ENCODE data around the gene EIF4A3.

DNA sequence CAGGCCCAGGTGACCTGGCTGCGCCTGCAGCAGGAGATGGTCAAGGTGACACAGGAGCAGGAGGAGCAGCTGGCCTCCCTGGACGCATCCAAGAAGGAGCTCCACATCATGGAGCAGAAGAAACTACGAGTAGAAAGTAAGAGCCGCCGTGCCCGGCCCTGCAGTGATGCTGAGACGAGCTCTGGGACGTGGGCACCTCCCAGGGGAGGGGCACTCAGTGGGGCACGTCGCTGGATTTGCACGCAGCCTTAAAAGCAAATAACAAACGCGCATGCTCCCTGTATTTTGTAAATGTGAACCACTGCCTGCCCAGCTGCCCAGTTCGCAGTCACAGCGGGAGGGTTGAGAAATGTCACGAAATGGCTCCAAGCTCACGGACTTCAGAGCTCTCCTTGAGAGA lies 60.8 kb downstream of the EIF4A3 start:
- no peak for TF ChIP-seq YY1 (IDR thresholded peaks at IDR 0.05; ENCODE audit: low read depth, low read length)
- no peak for TF ChIP-seq TAF1 (IDR thresholded peaks at IDR 0.05; ENCODE audit: borderline replicate concordance, low read depth, low read length)
- TF ChIP-seq POLR2A (IDR thresholded peaks at IDR 0.05; ENCODE audit: low read depth, low read length), result no peak
